GM12891 (cell line): ENCODE measurements around the gene NXF1.

ENCODE experiments used
- PAX5 ChIP-seq: IDR thresholded peaks from 2 replicates; pipeline ENCODE4 v1.6.1; 2011; ENCODE audit warnings: low read length, moderate library complexity, mild to moderate bottlenecking; ENCODE audit not compliant: insufficient read depth, severe bottlenecking
- POLR2A ChIP-seq: IDR thresholded peaks from 2 replicates; pipeline ENCODE4 v1.6.1; 2011; ENCODE audit warnings: low read depth, low read length, control low read depth
- POLR2AphosphoS5 ChIP-seq: IDR thresholded peaks from 2 replicates; pipeline ENCODE4 v1.6.1; 2011; ENCODE audit warnings: low read depth, low read length, control low read depth
- POU2F2 ChIP-seq: IDR thresholded peaks from 2 replicates; pipeline ENCODE4 v1.6.1; 2011; ENCODE audit warnings: low read depth, mild to moderate bottlenecking, control low read depth, low read length, moderate library complexity
- SPI1 ChIP-seq: IDR thresholded peaks from 2 replicates; pipeline ENCODE4 v1.6.1; 2011; ENCODE audit warnings: low read depth, low read length, control low read depth
- TAF1 ChIP-seq: IDR thresholded peaks from 2 replicates; pipeline ENCODE4 v1.6.1; 2011; ENCODE audit warnings: low read depth, low read length, control low read depth

GRCh38 chr11:62811659-62812058 lies 6.4 kb upstream of the NXF1 start:
- TF ChIP-seq POLR2AphosphoS5, result no peak
- no peak for TF ChIP-seq POLR2A
- TF ChIP-seq PAX5, result no peak
- no peak for TF ChIP-seq SPI1
- TF ChIP-seq TAF1, result no peak
- TF ChIP-seq POU2F2, result no peak
